NCI-H1048 (cell line): Measurements from ENCODE around the gene CDKL2.
"Not testable (repeated sequence)": the region's sequence is repeated elsewhere in the genome, so short reads cannot be mapped to it uniquely, and the experiment has no call there.

Experiments
- DNase-seq: peaks from one replicate; lab custom pipeline; 2025; lab: John Stamatoyannopoulos, UW

Gene CDKL2

GRCh38 chr4:75630174-75630936 lies at the start of gene CDKL2:
Gene CDKL2 (minus strand): TSS chr4:75630528. CDS start chr4:75625988, 4,540 bp downstream.
- no peak for DNase-seq

DNA sequence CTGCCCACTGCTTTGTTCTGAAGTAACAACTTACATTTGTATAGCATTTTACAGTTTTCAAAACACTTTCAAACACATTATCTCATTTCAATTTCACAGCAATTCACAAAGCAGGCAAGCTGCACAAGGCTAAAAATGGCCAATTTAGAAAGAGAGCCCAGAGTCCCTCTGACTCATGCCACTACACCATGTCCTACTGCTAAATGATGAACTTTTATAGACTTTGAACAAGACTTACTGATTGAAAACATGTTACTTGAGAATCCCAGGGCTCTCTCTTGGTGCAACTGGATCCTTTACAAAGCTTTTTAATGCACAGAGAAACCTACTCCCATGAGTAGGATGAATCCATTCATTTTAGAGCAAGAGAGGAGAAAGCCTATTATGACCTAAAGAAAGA lies 48.6 kb upstream of the CDKL2 start:
- DNase-seq = no peak

DNA sequence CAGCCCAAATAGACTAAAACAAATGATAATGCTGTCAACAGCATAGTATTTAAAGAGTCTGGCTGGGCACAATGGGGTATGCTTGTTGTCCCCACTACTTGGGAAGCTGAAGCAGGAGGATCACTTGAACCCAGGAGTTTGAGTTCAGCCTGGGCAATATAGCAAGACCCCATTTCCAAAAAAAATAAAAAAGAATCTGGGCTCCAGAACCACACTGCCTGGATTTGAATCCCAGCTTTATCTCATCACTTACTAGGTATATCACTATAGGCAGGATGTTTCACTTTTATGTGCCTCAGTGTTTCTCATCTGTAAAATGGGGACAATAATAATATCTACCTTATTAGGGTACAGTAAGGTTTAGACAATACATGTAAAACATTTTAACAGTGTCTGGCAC lies 48.1 kb upstream of the CDKL2 start:
- no peak for DNase-seq

DNA sequence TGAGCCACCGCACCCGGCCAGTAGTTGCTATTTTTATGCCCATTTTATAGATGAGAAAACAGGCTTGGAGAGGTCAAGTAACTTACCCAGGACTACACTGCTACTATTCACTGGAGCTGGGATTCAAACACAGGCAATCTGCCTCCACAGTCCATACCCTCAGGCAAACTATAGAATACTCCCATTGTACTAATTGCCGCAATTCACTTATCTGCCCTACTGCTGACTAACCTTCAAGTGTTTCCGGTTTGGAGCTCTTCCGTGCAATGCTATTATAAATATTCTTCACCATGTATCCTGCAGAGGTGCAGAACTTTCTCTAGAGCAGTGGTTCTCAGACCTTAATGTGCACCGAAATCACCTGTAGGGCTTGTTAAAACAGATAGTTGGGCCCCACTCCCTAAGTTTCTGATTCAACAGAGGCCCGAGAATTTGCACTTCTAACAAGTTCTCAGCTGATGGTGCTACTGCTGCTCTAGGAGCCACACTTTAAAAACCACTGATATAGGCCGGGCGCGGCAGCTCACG lies 44.7 kb upstream of the CDKL2 start:
- no peak for DNase-seq

DNA sequence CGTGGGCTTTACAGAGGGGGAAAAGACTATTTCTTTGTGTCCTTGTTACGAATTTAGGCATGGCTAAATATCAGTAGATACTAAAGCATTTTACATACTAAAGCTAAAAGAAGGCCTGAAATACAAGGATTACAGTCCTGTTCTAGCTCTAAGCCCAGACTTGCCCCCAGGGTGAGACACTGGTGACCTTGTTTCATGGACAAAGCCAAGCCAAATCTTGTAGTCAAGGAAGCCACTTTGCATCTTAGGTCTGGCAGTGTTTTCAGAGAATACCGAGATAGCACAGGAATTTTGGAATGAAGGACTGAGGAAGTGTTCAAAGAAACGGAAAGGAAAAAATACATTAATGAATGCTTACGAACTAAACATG lies 43.6 kb upstream of the CDKL2 start:
- no peak for DNase-seq

- peak; percentile 96 for DNase-seq
These were observed 43.0 kb upstream of the CDKL2 start, which contains the start of gene G3BP2 for GRCh38 chr4:75673027-75673958. Gene G3BP2 (minus strand): TSS chr4:75673411. CDS start chr4:75662025, 11,386 bp downstream.

- DNase-seq = peak; percentile 55
These were observed 42.2 kb upstream of the CDKL2 start for GRCh38 chr4:75672461-75673026.

- no peak for DNase-seq
These were observed 41.6 kb upstream of the CDKL2 start for GRCh38 chr4:75671802-75672421.

GRCh38 chr4:75668596-75668995 lies 38.3 kb upstream of the CDKL2 start:
- DNase-seq = no peak

DNA sequence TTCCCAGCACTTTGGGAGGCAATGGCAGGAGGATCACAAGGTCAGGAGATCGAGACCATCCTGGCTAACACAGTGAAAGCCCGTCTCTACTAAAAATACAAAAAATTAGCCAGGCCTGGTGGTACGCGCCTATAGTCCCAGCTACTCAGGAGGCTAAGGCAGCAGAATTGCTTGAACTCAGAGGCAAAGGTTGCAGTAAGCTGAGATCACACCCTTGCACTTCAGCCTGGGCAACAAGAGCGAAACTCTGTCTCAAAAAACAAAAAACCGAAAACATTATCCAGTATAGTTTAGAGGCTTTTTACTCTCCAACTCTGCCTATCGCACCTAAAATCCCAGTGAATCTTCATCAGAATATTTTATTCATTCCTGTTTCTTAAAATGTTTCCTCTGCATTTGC lies 37.3 kb upstream of the CDKL2 start:
- DNase-seq = not testable (repeated sequence)

GRCh38 chr4:75666299-75666698 lies 36.0 kb upstream of the CDKL2 start:
- no peak for DNase-seq

DNA sequence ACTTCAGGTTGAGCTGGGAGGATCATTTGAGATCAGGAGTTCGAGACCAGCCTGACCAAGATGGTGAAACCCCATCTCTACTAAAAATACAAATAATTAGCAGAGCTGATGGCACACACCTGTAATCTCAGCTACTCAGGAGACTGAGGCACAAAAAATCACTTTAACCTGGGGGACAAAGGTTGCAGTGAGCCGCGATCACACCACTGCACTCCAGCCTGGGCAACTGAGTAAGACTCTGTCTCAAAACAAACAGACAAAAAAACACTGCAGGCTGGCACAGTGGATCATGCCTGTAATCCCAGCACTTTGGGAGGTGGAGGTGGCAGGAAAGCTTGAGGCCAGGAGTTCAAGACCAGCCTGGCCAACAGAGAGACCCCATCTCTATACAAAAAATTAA lies 34.3 kb upstream of the CDKL2 start:
- not testable (repeated sequence) for DNase-seq

GRCh38 chr4:75662626-75663025 lies 32.3 kb upstream of the CDKL2 start:
- no peak for DNase-seq

- no peak for DNase-seq
These were observed 30.2 kb upstream of the CDKL2 start for GRCh38 chr4:75660491-75660890.

DNA sequence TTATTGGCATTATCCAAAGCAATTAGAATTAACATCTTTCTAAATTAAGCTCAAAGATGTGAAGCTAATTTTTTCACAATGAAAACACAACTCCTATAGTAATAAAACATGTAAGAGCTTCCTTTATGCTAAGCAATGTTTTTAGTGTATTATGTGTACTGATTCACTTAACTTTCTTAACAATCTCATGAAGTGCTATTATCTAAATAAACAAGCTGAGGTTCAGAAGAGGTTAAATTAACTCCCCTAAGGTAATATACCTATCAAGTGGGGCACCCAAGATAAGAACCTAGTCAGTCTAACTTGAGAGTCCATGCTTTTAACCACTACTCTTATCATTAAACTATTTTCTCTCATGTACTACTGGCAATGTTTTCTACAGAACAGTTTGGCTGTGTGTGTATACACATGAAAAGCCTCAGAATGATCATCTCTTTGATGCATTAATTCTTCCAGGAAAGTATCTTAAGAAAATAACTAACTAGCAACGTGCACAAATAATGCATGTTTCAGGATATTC lies 29.2 kb upstream of the CDKL2 start:
- DNase-seq = no peak

- DNase-seq = no peak
These were observed 28.5 kb upstream of the CDKL2 start for GRCh38 chr4:75658876-75659275.

GRCh38 chr4:75655562-75655961 lies 25.2 kb upstream of the CDKL2 start:
- no peak for DNase-seq

DNA sequence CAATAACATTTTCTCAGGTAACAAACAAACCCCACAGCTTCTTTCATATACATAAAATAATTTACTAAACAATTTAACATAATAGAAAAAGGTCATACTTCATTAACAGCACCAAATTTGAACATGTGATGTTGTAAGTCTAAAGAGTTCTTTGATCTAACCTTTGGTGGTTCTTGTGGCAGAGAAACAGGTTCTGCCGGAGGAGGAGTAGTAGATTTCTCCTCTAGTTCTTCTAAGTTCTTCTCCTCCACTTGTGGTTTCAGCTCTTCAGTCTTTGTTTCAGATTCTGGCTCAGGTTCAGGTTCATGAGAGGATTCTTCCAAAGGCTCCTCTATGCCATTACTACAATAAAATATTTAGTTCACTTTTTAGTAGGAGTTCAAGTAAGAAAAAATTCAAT lies 24.6 kb upstream of the CDKL2 start:
- DNase-seq = no peak

GRCh38 chr4:75653845-75654503 lies 23.6 kb upstream of the CDKL2 start:
- no peak for DNase-seq

GRCh38 chr4:75644095-75644494 lies 13.8 kb upstream of the CDKL2 start:
- DNase-seq = no peak

GRCh38 chr4:75643651-75644050 lies 13.3 kb upstream of the CDKL2 start:
- no peak for DNase-seq
